AG04449 (cell line): ENCODE measurements around the gene MTFP1.

Experiments used
- CTCF ChIA-PET: fragments of 350-600 bp; formaldehyde crosslinking; extraction: SDS; loops from one replicate; lab custom pipeline; 2021; ENCODE audit warnings: antibody characterized with exemption; lab: Yijun Ruan, JAX
- POLR2A ChIA-PET: fragments of 400-600, 350-600 bp; formaldehyde crosslinking; extraction: SDS; loops from one replicate; lab custom pipeline; 2020; ENCODE audit warnings: antibody characterized with exemption, inconsistent platforms; lab: Yijun Ruan, JAX
- DNase-seq: peaks from one replicate; pipeline ENCODE4 v3.0.0-alpha.2; 2010; ENCODE audit warnings: low read depth, low spot score
- H3K4me3 ChIP-seq: 2 replicates; pipeline ENCODE4 v1.5.1; 2011; ENCODE audit warnings: low read depth, mild to moderate bottlenecking, control low read depth, low read length
- CTCF ChIP-seq: IDR thresholded peaks from one replicate; pipeline ENCODE4 v1.5.1; 2011; ENCODE audit warnings: mild to moderate bottlenecking, moderate library complexity, low read length, control low read depth, inconsistent platforms; ENCODE audit not compliant: insufficient read depth; ENCODE audit errors: missing control alignments

Gene MTFP1

DNA sequence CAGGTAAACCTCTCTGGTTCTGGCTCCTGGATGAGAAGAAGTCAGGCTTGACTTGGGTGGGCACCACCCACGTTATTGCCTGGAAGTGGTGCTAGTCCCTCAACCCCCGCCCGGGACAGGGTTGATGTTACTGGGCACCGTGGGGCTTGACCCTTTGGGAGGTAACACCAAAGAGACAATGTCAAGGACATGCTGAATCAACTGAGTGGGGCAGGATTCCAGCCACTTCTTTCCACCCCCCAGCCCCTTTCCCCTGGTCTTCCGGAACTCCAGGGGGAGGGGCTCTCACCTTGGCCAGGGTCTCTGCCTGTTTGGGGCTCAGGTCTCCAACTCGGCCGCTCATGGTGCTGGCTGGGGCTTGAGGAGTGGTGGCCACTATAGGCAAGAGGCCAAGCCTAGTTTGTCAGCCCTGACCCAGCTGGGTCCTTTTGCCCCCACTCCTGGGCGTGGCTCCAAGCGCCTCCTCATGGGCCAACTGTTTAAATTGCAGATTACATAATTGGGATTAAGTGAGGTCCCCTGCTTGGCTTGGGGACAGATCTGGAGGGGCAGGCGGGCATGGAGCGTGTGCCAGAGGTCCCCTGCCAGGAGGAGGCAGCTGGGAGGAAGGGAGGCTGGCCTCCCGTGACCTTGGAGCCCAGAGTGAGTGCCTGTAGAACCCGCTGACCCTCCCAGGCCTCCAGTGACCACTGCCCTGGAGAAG, 46.2 kb downstream of the MTFP1 start, which contains the start of gene SEC14L3:
Gene SEC14L3 (minus strand): TSS at position 402 of the 703 bp plus-strand sequence. CDS start 59 bp downstream, at position 343.
- DNase-seq, result no peak
- ChIA-PET CTCF (interaction anchor here (1.3 to 5.3 kb wide), 2 partner anchors 14 to 19 kb away, joined by 3 to 27 read pairs; no protein-coding TSS in a partner anchor), POLR2A (no interaction called here)
- H3K4me3 ChIP-seq, result no peak within 1 kb of the TSS
- TF ChIP-seq CTCF, result no peak

- no peak for TF ChIP-seq CTCF
- DNase-seq, result no peak
Observed at GRCh38 chr22:30472994-30473720, 47.6 kb downstream of the MTFP1 start.

GRCh38 chr22:30474121-30474520, 48.6 kb downstream of the MTFP1 start:
- no peak overlapping the region for H3K4me3 ChIP-seq
- TF ChIP-seq CTCF, result no peak
- POLR2A ChIA-PET, result no interaction called here
- CTCF ChIA-PET, result interaction anchor here (1.0 to 5.3 kb wide), 4 partner anchors 9 to 87 kb away, joined by 3 to 27 read pairs (median 8); partner anchors contain the start of gene RNF215
- DNase-seq, result no peak

More at GRCh38 chr22:30472994-30473720, 47.6 kb downstream of the MTFP1 start:
- POLR2A ChIA-PET, result no interaction called here
- H3K4me3 ChIP-seq, result no peak overlapping the region
- CTCF ChIA-PET, result interaction anchor here (1.3 to 5.3 kb wide), 2 partner anchors 12 to 17 kb away, joined by 3 to 27 read pairs; no protein-coding TSS in a partner anchor

DNA sequence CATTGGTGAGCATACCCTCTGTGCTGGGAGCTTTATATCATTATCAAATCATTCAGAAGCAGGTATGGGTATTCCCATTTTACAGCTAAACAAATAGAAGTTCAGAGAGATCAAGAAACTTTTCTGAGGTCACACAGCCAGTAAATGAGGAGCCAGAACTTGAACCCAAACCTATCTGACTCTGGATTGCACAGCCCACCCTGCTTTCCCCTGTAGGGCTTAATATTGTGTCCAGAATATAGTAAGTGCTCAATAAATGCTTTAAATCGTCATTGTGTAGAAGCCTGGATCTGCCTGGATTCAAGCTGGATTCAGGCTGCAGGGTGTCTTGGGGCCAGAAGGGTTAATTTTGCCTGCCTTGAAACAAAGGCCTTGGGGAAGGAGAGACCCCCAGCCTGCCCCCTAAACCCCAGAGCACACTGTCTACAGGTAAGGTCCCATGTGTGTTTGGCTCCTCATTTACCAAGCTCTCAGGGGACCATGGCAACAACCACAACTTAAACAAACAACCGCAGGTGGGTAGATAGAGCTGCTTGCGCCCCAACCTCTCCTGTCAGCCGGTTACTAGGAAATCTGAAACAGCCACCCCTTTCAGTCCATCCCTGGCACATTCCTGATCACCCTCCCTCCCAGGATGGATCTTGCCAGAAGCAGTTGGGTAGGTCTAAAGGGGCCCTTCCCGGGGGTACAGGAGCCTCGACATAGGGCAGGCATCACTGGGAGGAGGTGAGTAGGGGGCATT, 49.3 kb downstream of the MTFP1 start:
- no peak overlapping the region for H3K4me3 ChIP-seq
- ChIA-PET POLR2A (no interaction called here), CTCF (interaction anchor here (1.0 to 5.3 kb wide), 4 partner anchors 8 to 87 kb away, joined by 3 to 27 read pairs (median 8); partner anchors contain the start of gene RNF215)
- DNase-seq, result no peak
- no peak for TF ChIP-seq CTCF
